NB4 (cell line): ENCODE results near the gene TNIP3.

ENCODE experiments used
- MAX ChIP-seq: IDR thresholded peaks from 2 replicates; pipeline ENCODE4 v1.6.1; 2011; ENCODE audit warnings: low read depth, low read length
- MYC ChIP-seq: IDR thresholded peaks from 2 replicates; pipeline ENCODE4 v1.6.1; 2011; ENCODE audit warnings: low read depth, low read length
- POLR2A ChIP-seq: IDR thresholded peaks from 2 replicates; pipeline ENCODE4 v1.6.1; 2011; ENCODE audit warnings: mild to moderate bottlenecking; ENCODE audit not compliant: insufficient read length; ENCODE audit errors: extremely low read depth
- TF ChIP-seq, protein P1 (sequence below): IDR thresholded peaks from one replicate; pipeline ENCODE4 v1.5.1; 2012; ENCODE audit warnings: low read depth, low read length

- TF ChIP-seq POLR2A (no peak), MAX (no peak), MYC (no peak)
- TF ChIP-seq, protein P1, sequence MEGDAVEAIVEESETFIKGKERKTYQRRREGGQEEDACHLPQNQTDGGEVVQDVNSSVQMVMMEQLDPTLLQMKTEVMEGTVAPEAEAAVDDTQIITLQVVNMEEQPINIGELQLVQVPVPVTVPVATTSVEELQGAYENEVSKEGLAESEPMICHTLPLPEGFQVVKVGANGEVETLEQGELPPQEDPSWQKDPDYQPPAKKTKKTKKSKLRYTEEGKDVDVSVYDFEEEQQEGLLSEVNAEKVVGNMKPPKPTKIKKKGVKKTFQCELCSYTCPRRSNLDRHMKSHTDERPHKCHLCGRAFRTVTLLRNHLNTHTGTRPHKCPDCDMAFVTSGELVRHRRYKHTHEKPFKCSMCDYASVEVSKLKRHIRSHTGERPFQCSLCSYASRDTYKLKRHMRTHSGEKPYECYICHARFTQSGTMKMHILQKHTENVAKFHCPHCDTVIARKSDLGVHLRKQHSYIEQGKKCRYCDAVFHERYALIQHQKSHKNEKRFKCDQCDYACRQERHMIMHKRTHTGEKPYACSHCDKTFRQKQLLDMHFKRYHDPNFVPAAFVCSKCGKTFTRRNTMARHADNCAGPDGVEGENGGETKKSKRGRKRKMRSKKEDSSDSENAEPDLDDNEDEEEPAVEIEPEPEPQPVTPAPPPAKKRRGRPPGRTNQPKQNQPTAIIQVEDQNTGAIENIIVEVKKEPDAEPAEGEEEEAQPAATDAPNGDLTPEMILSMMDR = no peak
Observed at GRCh38 chr4:121156822-121157769, 7.0 kb downstream of the TNIP3 start.
